Neural crest cell (in vitro differentiated cells): ENCODE data around the gene UNC5B. TPM values are rescaled to one million over a fixed set of nuclear protein-coding genes. Genes with fewer than 3 reads are reported as not detected.

Experiments
- DNase-seq: peaks from one replicate; pipeline ENCODE4 v3.0.0; 2021; ENCODE audit warnings: low read depth, mixed read lengths, low spot score
- H3K27ac Mint-ChIP-seq: one replicate; pipeline ENCODE4 v1.8.0; 2021; ENCODE audit warnings: mild to moderate bottlenecking, mixed read lengths; ENCODE audit not compliant: unreplicated experiment
- H3K27me3 Mint-ChIP-seq: 2 replicates; pipeline ENCODE4 v1.8.0; 2021; ENCODE audit warnings: low read depth, mild to moderate bottlenecking, mixed read lengths
- H3K36me3 Mint-ChIP-seq: 2 replicates; pipeline ENCODE4 v1.8.0; 2021; ENCODE audit warnings: low read depth, mild to moderate bottlenecking, mixed read lengths
- H3K4me1 Mint-ChIP-seq: 2 replicates; pipeline ENCODE4 v1.8.0; 2021; ENCODE audit warnings: mixed read lengths
- H3K4me3 Mint-ChIP-seq: one replicate; pipeline ENCODE4 v1.8.0; 2021; ENCODE audit warnings: mild to moderate bottlenecking, mixed read lengths
- H3K9me3 Mint-ChIP-seq: 2 replicates; pipeline ENCODE4 v1.8.0; 2021; ENCODE audit warnings: mixed read lengths
- CTCF ChIP-seq: fragments of 200-600 bp; sonication (generic); conservative IDR thresholded peaks from 2 replicates; pipeline ENCODE4 v1.5.0; 2021; ENCODE audit warnings: antibody characterized with exemption, mild to moderate bottlenecking
- total RNA-seq: library from RNA; stranded (reverse); gene quantifications from 2 replicates; pipeline ENCODE4 v1.2.1, GENCODE V29; 2021

Gene UNC5B
- total RNA-seq, 1 donor from 2014 or later, result 1.3 TPM

- no peak overlapping the region for H3K4me3 Mint-ChIP-seq
- no peak for TF ChIP-seq CTCF
- no peaks in the 10 kb centered on the region for H3K27me3 Mint-ChIP-seq
- no peak for DNase-seq
- no peak overlapping the region for H3K27ac Mint-ChIP-seq
- H3K36me3 Mint-ChIP-seq, result no peaks in the 10 kb centered on the region
- peaks cover 33% of the 10 kb centered on the region for H3K4me1 Mint-ChIP-seq
- no peaks in the 10 kb centered on the region for H3K9me3 Mint-ChIP-seq
Observed at GRCh38 chr10:71239131-71239915, 27.0 kb downstream of the UNC5B start.

GRCh38 chr10:71239946-71240795 is 27.8 kb downstream of the UNC5B start:
- H3K4me1 Mint-ChIP-seq, result peaks cover 37% of the 10 kb centered on the region
- no peaks in the 10 kb centered on the region for H3K9me3 Mint-ChIP-seq
- TF ChIP-seq CTCF, result no peak
- H3K27me3 Mint-ChIP-seq, result no peaks in the 10 kb centered on the region
- no peak overlapping the region for H3K27ac Mint-ChIP-seq
- no peak for DNase-seq
- H3K36me3 Mint-ChIP-seq, result no peaks in the 10 kb centered on the region
- peak overlapping the region; percentile 18 for H3K4me3 Mint-ChIP-seq

GRCh38 chr10:71241114-71241829 is 28.9 kb downstream of the UNC5B start:
- TF ChIP-seq CTCF, result no peak
- H3K27ac Mint-ChIP-seq, result no peak overlapping the region

GRCh38 chr10:71241830-71242621 is 29.7 kb downstream of the UNC5B start:
- Mint-ChIP-seq H3K4me1 (peaks cover 45% of the 10 kb centered on the region), H3K36me3 (no peaks in the 10 kb centered on the region), H3K27ac (peak overlapping the region; percentile 35), H3K27me3 (no peaks in the 10 kb centered on the region), H3K4me3 (no peak overlapping the region), H3K9me3 (no peaks in the 10 kb centered on the region)
- no peak for DNase-seq
- no peak for TF ChIP-seq CTCF

More at GRCh38 chr10:71241114-71241829, 28.9 kb downstream of the UNC5B start:
- no peak for DNase-seq
- H3K9me3 Mint-ChIP-seq, result no peaks in the 10 kb centered on the region
- H3K4me1 Mint-ChIP-seq, result peaks cover 37% of the 10 kb centered on the region
- H3K36me3 Mint-ChIP-seq, result no peaks in the 10 kb centered on the region
- H3K4me3 Mint-ChIP-seq, result no peak overlapping the region
- no peaks in the 10 kb centered on the region for H3K27me3 Mint-ChIP-seq

GRCh38 chr10:71242622-71243009 is 30.2 kb downstream of the UNC5B start:
- no peak for TF ChIP-seq CTCF
- Mint-ChIP-seq H3K27ac (no peak overlapping the region), H3K27me3 (no peaks in the 10 kb centered on the region), H3K9me3 (no peaks in the 10 kb centered on the region), H3K4me3 (no peak overlapping the region), H3K36me3 (no peaks in the 10 kb centered on the region), H3K4me1 (peaks cover 40% of the 10 kb centered on the region)
- no peak for DNase-seq
